ENCODE results near the gene ARHGAP28. TPM values are rescaled to one million over a fixed set of nuclear protein-coding genes. Genes with fewer than 3 reads are reported as not detected.

Gene ARHGAP28
- total RNA-seq, 2 donors from 2014 or later = 1.8 to 3.5 TPM

DNA sequence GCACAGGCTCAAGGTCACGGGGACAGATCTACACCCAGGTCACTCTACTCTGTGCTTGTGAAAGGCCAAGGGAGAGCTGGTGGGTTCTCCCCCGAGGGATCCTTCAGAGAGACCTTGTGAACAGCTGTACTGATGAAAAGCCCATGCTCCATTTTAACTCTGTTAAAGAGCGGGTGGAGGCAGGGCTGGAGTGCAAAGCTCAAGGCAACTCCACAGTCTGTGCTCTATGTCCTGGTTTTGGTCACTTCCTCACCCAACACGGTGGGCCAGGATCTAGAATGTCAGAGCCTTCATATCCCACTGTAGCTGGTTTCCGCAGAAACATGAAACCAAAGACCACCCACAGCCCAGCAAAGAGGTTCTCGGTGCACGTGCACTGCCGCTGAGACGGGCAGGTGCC, 210.9 kb downstream of the ARHGAP28 start:
- DNase-seq (no peak), ATAC-seq (no peak)
- intact Hi-C loops (cut with DNase I) = no loop called here

- intact Hi-C loops (cut with DNase I) = no loop called here
- DNase-seq (no peak), ATAC-seq (no peak)
Measured at GRCh38 chr18:6941996-6942395, 212.5 kb downstream of the ARHGAP28 start.

- DNase-seq (no peak), ATAC-seq (no peak)
- intact Hi-C loops (cut with DNase I) = no loop called here
Measured at GRCh38 chr18:6942742-6943141, 213.2 kb downstream of the ARHGAP28 start.

DNA sequence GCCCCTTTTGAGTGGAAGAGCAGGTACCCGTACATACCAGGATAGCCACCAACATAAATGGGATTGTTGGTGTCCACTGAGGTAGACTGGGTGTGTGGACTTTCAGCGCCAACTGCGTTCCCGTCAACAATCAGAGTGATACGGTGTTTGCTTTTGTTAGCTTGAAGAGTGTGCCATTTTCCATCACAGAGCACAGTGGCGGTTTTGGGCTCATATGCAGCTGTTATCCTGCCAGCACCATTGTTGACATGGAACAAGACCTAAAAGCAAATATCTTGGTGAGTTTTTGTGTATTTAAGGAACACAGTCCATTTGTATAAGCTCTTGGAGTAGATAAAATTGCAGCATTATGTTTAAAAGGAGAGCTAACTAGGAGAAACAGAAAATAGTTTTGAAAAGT, 213.6 kb downstream of the ARHGAP28 start:
- no peak for DNase-seq
- intact Hi-C loops (cut with DNase I) = no loop called here
- ATAC-seq = no peak

DNA sequence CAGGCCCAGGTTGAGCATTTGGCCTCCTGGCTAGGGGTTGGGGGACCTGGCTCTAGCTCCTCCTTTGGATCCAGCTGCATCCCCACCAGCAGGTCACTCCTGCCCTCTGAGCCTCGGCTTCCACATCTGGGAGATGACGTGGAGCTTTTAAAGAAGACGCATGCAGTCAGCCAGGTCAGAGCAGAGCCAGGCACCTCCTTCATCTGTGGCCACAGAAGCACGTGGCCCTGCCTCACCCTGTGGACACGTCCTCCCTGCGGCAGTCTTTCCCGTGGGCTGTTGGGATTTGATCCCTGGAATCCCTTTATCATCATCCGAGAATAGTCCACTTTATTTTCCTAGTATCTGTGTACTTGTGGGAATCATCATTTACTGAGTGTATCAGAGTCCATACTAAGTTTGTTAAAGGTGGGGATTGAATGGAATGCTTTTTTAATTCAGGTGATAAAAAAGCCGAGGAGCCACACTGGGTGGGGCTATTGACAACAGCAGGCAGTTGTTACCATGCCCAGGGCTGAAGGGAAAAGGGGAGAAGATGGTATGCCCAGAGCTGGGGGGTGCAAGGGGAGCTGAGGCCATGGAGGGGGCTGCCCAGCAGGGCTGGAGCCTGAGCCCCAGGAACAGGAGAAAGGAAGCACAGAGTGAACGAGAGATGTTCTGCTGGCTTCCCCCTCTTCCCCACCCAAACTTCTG, 218.0 kb downstream of the ARHGAP28 start:
- ATAC-seq (no peak), DNase-seq (no peak)
- intact Hi-C loops (cut with DNase I) = no loop called here

DNA sequence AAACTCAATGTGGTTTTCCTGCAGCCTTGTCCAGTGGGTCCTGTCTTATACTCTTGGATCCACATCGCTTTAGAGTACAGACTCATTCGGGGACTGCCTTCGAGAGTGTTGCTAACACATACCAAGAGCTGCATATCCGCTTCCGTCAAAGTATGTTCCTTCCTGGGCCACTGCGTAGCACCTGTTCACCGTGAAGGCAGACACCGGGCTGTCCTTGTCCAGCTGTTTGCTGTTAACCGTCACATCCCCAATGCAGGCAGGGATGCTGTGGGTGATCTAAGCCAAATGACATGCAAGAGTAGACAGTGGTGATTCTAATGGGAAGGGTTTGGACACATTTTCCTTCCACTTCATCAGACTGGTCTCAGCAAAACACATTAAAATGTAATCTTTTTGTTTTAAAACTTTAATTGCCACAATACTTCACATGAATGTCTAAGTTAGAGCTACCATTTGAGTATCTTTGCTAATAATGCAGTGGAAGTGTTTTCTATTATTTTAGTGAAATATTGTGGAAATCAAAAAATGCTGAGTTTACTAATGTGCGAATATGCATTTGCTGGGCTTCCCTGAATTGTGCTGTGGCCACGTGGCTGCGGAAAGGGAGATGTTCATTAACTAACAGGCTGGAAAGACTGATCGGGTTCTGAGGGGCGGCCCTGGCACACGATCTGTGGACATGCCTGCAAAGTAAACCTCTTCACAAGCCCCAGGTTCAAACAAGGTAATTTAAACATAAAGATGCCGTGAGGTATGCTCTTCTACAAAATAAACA, 219.0 kb downstream of the ARHGAP28 start:
- intact Hi-C loops (cut with DNase I) = no loop called here
- ATAC-seq = no peak
- DNase-seq = no peak

DNA sequence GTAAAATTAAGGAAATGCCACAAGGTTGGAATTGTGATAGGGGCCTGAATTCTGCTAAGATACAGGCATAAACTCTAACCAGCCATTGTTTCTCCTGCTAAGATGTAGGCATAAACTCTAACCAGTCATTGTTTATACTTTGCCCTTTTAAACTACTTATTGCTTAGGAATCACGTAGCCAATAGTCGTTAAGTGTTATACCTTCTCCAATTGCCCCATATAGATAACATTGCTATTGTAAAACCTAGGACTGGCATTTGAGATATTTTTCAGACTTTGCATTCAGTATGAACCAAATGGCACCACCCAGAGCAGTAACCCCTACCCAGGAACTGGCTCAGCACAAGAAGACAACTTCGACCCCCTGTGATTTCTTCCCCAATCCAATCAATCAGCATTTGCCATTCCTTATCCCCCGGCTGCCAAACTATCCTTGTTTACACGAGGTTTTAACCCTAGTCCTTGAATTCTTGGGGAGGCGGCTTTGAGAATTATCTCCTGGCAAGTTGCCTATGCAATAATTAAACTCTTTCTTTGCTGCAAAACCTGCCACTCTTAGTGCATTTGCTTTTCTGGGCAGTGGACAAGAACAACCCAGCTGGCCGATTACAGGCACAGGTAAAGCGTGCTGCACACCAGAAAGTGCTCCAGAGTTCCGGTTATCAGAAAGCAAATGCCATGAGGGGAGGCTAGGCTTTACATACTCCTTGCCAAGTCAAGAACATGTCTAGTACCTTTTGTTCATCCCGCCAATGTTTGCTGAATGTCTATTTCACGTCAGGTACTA, 220.5 kb downstream of the ARHGAP28 start:
- DNase-seq (no peak), ATAC-seq (no peak)
- intact Hi-C loops (cut with DNase I) = no loop called here

GRCh38 chr18:6950641-6951040, 221.1 kb downstream of the ARHGAP28 start:
- intact Hi-C loops (cut with DNase I) = no loop called here
- ATAC-seq (no peak), DNase-seq (no peak)

DNA sequence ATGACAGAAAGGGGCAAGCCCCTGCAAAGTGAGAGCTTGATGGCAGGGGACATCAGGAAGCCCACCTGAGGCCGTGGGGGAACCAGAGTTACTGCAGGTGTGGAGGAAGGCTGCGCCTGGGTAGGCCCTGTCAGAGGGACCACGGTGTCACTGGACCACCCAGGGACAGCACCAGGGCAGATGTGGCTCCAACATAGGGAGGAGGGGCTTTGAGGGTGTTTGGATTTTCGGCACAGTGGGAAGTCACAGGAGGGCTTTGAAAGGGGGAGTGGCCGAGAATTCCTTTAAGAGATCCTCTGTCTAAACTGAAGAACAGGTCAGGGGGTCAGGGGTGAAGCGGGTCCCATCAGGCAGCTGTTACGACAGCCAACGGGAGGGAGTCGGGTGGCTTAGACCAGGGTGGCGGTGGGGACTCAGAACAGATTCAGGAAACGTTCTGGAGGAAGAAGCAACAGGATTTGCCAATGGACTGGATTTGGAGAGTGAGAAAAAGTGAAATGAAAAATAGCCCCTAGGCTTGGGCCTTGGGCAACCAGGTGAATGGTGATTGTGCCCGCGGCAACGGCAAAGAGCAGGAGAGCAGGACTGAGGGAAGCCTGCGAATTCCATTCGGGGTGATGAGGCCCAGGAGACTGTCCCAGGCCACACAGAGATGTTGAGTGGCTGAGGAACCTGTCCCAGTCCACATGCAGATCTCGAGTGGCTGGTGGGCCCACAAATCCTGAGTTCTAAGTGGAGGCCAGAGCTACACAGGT, 222.0 kb downstream of the ARHGAP28 start:
- DNase-seq (no peak), ATAC-seq (no peak)
- intact Hi-C loops (cut with DNase I) = no loop called here

DNA sequence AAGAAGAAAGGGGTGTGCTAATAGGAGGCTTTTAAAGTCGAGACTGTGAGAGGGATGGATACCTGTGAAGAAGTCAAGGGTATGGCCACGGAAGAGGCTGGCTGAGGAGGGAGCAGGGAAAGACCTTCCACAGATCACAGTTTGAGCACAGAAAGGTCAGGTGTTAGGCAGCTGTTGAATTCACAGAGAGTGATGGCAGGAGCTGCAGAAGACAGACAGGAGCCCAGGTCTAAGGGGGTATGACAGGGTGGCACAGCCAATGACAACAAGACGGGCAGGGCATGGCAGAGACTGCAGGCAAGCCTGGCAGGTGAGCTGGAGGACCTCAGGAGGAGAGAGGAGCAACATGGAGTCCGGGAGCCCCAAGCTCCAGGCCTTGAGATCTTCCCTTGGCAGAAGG, 225.0 kb downstream of the ARHGAP28 start:
- no peak for ATAC-seq
- intact Hi-C loops (cut with DNase I) = no loop called here
- no peak for DNase-seq

DNA sequence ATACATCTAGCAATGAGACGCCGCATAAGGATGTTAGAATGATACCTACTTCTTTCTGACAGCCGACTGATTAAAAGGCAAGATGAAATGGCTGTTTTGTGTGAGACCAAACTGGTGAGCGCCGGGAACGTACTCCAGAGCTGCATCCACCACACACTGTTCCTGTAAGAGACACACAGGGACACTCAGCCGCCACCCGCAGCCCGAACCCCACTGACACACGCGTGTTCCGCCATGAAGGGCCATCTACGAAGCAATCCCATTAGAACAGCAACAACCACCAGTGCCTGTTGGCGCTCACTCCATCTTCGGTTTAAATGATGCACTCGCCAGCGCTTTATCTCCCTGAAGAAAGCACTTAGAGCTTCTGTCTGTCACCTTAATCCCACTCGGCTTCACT, 225.8 kb downstream of the ARHGAP28 start:
- intact Hi-C loops (cut with DNase I) = no loop called here
- ATAC-seq (no peak), DNase-seq (no peak)

DNA sequence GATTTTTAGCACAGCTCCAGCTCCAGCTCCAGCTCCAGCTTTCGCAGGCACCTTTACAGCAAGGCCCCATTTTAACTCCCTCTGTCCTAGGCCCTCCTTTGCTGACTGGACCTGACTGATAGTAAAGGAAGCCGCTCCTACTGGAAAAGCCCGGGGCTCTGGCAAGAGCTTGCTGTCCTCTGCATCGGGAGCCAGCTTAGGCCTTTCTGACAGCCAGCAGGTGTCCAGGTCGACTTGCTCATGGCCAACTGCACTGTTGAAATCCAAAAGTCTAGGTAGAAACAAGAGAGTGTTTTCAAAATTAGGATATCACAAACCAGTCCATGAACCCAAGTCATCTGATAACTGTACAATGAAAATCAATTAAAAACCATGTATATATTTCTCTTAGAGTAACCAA, 227.0 kb downstream of the ARHGAP28 start:
- DNase-seq (no peak), ATAC-seq (no peak)
- intact Hi-C loops (cut with DNase I) = no loop called here

GRCh38 chr18:6956999-6957398, 227.5 kb downstream of the ARHGAP28 start:
- intact Hi-C loops (cut with DNase I) = no loop called here
- no peak for DNase-seq
- no peak for ATAC-seq

DNA sequence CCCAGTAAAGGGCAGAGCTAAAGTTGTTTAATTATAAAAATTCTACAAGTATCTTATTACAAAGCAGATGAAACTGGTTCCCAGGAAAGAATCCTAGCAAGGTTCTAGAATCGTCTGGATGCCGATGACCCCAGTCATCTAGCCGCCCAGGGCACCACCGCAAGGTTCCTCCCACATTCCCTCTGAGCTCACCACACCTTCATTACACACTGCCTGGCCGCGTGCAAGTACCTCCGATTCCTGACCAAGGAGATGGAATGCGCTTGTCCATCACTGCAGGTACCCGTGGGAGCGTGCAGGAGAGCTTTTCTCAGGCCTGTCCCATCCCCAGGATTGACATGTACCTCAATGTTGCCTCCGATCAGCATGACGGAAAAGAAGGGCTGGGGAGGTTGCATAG, 229.6 kb downstream of the ARHGAP28 start:
- no peak for DNase-seq
- ATAC-seq = no peak
- intact Hi-C loops (cut with DNase I) = no loop called here

DNA sequence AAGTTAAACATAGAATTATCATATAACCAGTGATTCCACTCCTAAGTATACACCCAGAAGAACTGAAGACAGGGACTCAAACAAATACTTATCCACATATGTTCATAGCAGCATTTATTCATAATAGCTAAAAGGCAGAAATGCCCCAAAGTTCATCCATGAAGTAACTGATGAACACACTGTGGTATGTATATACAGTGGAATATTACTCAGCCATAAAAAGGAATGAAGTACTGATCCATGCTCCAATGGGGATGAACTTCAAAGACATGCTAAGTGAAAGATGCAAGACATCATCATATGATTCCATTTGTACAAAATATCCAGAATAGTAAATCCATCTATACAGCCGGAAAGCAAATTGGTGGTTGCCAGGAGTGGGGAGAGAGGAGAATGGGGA, 230.6 kb downstream of the ARHGAP28 start:
- DNase-seq (no peak), ATAC-seq (no peak)
- intact Hi-C loops (cut with DNase I) = no loop called here

DNA sequence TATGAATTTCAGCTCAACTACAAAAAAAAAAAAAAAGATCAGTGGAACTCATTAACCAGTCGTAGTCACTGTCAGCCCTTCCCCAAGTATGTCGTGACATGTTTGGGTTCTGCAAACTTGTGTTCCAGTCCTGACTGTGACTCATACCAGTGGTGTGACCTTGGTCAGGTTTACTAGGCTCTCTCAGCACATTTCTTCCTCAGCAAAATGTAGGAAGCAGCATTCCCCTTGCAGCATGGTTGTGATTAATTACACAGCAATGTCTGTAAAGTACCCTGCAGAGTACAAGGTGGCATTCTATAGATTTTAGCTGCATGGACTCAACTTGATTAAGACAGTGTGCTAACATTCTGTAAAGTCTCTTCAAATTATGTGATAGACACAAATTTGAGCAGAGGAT, 231.1 kb downstream of the ARHGAP28 start:
- ATAC-seq = no peak
- DNase-seq = no peak
- intact Hi-C loops (cut with DNase I) = no loop called here

DNA sequence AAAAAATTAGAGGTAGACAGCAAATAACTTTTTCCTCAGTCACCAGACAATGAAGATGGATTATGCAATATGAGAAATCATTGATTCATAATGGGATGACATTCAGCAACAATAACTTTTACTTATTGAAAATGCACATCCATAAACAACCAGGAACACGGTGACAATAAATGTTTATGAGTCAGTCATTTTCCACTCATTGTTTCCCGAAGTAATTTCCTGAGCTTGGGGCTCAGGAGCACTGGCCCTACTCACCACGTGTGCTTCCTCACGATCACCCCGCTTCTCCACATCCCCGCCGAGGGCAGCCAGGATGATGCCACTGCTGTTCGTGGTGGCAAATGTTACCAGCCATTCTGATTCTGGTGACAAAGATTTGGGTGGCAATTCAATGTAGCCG, 231.8 kb downstream of the ARHGAP28 start:
- no peak for ATAC-seq
- DNase-seq = no peak
- intact Hi-C loops (cut with DNase I) = no loop called here

DNA sequence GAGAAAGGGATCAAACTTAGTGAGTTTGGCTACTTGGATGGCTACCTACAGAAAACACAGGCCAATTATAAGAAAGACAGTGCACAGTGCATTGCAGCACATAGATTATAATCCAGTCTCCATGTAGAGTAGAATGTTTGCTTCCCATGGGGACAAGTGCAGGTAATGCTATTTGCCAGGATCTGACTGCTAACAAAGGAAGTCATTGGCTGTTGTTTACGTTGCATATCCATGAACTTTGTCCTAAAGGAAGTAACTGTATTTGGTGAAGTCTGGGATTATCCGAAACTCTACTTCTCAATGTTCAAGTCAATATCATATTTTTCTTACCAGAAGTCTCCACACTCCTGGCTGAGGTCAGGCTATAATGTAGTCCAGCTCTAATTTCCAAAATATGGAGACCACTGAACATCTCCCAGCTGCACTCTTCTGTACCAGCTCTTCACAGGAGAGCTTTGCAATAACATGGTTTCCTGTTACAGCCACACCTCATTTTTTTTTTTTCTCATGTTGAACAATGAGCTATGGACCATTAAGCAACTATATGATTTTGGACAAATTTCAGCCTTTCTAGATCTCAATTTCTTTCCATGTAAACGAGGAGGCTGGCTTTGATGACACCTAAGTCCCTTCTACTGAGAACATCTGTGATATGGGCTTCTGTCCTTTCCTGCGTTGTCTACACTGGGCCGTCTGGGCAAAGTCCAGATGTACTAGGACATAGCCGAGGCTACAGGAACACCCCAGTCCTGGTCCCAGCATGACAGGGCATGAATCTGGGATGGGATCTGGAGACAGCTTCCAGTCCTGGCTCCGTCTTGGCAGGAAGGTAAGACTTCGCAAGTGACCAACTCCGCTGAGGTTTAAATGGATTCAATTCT, 233.3 kb downstream of the ARHGAP28 start:
- intact Hi-C loops (cut with DNase I) = no loop called here
- DNase-seq = no peak
- no peak for ATAC-seq

All from left cardiac atrium (tissue), 4 donors.